HG02970 (cell line): Measurements from ENCODE around the gene KRT12.
"Not testable (repeated sequence)": the region's sequence is repeated elsewhere in the genome, so short reads cannot be mapped to it uniquely, and the experiment has no call there.

Experiments
- ATAC-seq: cut with Tn5 transposase; IDR thresholded peaks from one replicate; pipeline ENCODE4 v1.9.1; 2021; ENCODE audit warnings: mild to moderate bottlenecking, moderate library complexity, moderate number of reproducible peaks; ENCODE audit not compliant: unreplicated experiment, low FRiP score

Gene KRT12

GRCh38 chr17:40818733-40819527, 48.1 kb downstream of the KRT12 start:
- ATAC-seq = peak; percentile 67

GRCh38 chr17:40818343-40818732, 48.7 kb downstream of the KRT12 start:
- peak; percentile 16 for ATAC-seq

GRCh38 chr17:40817103-40817682, 49.8 kb downstream of the KRT12 start:
- no peak for ATAC-seq

DNA sequence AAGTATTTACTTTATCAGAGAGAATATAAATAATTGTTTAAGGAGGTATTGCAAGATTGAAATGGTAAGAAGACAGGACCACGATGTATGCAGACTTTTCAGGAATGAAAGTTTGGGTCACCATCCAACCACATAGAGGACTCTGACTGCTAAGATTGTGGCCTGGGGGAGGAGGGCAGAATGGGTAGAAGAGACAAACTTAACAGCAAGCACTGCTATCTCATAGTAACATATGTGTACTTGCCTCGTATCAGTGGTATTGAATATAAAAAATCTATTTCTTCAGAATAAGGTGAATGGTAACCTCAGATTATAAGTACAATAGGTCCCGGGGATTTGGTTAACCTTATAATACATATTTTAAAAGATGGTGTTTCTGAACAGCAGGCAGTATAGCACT, 50.5 kb downstream of the KRT12 start:
- no peak for ATAC-seq

GRCh38 chr17:40815381-40815780, 51.6 kb downstream of the KRT12 start:
- no peak for ATAC-seq

GRCh38 chr17:40814657-40815056, 52.4 kb downstream of the KRT12 start:
- not testable (repeated sequence) for ATAC-seq

- no peak for ATAC-seq
These were observed 53.2 kb downstream of the KRT12 start for GRCh38 chr17:40813804-40814203.

DNA sequence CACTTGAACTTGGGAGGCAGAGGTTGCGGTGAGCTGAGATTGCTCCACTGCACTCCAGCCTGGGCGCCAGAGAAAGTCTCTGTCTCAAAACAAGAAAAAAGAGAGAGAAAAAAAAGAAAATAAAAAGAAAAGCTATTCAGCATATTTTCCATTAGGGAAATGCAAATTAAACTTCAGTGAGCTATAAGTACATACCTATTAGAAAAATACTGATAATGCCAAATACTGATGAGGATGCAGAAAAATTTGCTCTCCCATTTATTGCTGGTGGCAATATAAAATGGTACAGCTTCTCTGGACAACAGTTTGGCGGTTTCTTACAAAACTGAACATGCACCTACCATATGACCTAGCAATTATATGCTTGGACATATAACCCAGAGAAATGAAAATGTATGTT, 54.4 kb downstream of the KRT12 start:
- no peak for ATAC-seq
